ENCODE results near the gene TOGARAM2.

Gene TOGARAM2

DNA sequence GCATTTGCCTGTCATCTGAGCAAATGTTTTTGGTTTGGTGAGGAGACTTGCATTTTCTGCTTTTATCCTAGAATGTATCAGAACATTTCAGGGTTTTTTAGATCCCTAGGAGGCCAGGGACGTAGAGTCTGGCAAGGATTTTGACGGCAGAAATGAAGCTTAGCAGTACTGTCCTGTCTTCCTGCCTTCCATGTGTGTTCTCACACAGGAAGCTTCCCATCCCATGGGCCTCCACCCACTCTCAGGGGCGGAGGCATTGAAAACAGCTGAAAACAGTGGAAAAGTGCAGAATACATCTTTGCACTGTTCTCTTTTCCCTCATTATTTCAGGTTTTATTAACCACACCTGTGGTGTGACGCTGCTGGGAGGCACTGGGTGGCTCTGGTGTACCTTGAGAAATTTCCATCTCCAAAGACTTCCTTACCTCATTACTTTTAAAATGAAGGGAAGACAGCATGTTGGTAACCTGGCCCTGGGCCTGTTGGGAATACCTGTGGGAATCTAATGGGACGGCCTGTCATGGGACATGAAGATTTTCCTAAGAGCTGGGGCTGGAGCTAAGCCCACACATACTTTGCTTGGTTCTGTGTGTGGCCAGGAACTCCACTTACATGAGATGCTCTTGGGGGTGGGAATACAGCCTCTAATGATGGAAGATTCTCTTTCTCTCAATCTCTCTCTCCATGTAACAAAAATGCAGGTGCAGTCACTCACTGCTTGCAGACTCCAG is 72.7 kb downstream of the TOGARAM2 start:
- Histone ChIP-seq H3K27me3 (ENCODE audit: control insufficient read depth, insufficient read depth, low read length) (no peaks in the 10 kb centered on the region), H3K36me3 (ENCODE audit: control insufficient read depth, insufficient read depth, low read length) (no peaks in the 10 kb centered on the region), H3K9ac (ENCODE audit: low read length) (no peak overlapping the region), H3K9me3 (ENCODE audit: control insufficient read depth, low read length) (no peaks in the 10 kb centered on the region), H3K4me3 (ENCODE audit: low read length) (no peak overlapping the region), H3K4me1 (ENCODE audit: control insufficient read depth, insufficient read depth, low read length) (no peaks in the 10 kb centered on the region)

- Histone ChIP-seq H3K9ac (ENCODE audit: low read length) (no peak overlapping the region), H3K36me3 (ENCODE audit: control insufficient read depth, insufficient read depth, low read length) (no peaks in the 10 kb centered on the region), H3K4me1 (ENCODE audit: control insufficient read depth, insufficient read depth, low read length) (no peaks in the 10 kb centered on the region), H3K4me3 (ENCODE audit: low read length) (no peak overlapping the region), H3K9me3 (ENCODE audit: control insufficient read depth, low read length) (no peaks in the 10 kb centered on the region), H3K27me3 (ENCODE audit: control insufficient read depth, insufficient read depth, low read length) (no peaks in the 10 kb centered on the region)
Observed at GRCh38 chr2:29054430-29054829, 73.3 kb downstream of the TOGARAM2 start.

DNA sequence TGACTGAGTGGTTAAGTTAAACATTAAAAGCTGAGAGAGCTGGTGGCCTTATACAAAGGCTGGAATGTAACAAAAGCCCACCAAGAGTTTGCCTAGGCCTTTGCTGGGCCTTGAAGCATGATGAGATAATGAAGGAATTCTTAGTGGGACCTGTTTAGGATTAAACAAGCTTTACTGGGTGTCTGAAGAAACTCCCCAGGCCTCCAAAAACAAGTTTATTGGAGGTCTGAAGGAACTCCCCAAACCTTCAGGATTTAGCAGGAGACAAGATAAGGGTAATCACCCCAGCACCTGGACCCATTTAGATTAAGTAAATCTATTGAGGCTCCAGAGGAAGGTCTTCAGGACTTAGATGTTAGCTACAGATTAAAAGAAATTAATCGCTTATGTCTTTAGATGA is 74.5 kb downstream of the TOGARAM2 start:
- Histone ChIP-seq H3K36me3 (ENCODE audit: control insufficient read depth, insufficient read depth, low read length) (no peaks in the 10 kb centered on the region), H3K9ac (ENCODE audit: low read length) (no peak overlapping the region), H3K4me3 (ENCODE audit: low read length) (no peak overlapping the region), H3K4me1 (ENCODE audit: control insufficient read depth, insufficient read depth, low read length) (no peaks in the 10 kb centered on the region), H3K9me3 (ENCODE audit: control insufficient read depth, low read length) (no peaks in the 10 kb centered on the region), H3K27me3 (ENCODE audit: control insufficient read depth, insufficient read depth, low read length) (peaks cover 5% of the 10 kb centered on the region)

DNA sequence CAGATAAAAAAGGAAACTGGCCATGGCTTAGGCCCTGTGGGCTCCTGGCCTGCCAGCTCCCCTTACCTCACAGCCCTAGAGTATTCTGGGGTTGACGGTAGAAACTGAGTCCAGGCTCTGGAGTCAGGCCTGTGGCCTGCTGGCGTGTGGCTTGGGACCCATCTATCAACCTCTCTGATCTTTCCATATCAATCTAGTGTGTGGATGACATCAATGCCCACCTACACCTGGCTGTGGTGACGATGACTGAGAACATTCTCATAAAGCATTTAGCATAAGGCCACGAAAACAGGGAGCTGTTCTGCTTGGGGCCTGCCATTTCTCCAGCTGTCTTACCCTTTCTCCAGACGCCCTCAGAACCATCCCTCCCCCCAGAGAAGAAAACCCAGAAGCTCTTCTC is 75.4 kb downstream of the TOGARAM2 start:
- Histone ChIP-seq H3K9me3 (ENCODE audit: control insufficient read depth, low read length) (no peaks in the 10 kb centered on the region), H3K4me1 (ENCODE audit: control insufficient read depth, insufficient read depth, low read length) (no peaks in the 10 kb centered on the region), H3K4me3 (ENCODE audit: low read length) (no peak overlapping the region), H3K27me3 (ENCODE audit: control insufficient read depth, insufficient read depth, low read length) (peaks cover 6% of the 10 kb centered on the region), H3K36me3 (ENCODE audit: control insufficient read depth, insufficient read depth, low read length) (no peaks in the 10 kb centered on the region), H3K9ac (ENCODE audit: low read length) (no peak overlapping the region)

GRCh38 chr2:29057006-29057405 is 75.9 kb downstream of the TOGARAM2 start:
- no peak overlapping the region for H3K4me3 ChIP-seq (ENCODE audit: low read length)
- no peaks in the 10 kb centered on the region for H3K36me3 ChIP-seq (ENCODE audit: control insufficient read depth, insufficient read depth, low read length)
- peaks cover 6% of the 10 kb centered on the region for H3K27me3 ChIP-seq (ENCODE audit: control insufficient read depth, insufficient read depth, low read length)
- H3K9ac ChIP-seq (ENCODE audit: low read length): no peak overlapping the region
- H3K4me1 ChIP-seq (ENCODE audit: control insufficient read depth, insufficient read depth, low read length): no peaks in the 10 kb centered on the region
- H3K9me3 ChIP-seq (ENCODE audit: control insufficient read depth, low read length): no peaks in the 10 kb centered on the region

DNA sequence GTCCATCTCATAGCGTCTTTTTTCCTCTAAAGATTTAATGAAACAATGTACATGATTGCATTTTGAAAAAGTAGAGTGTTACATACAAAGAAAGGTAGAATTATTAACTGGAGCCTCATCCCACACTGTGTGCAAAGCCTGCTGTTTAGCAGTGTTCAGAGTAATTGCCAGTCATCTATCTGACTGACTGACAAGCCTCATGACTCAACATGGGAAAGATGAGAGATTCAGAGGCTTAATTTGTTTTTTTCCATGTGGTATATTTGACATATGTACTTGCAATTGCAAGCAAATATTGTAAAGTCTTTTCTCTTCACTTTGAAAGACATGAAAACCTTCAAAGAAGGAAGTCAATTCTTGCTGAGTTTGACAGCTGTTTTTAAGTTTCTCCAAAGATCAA is 78.5 kb downstream of the TOGARAM2 start:
- Histone ChIP-seq H3K4me1 (ENCODE audit: control insufficient read depth, insufficient read depth, low read length) (peaks cover 11% of the 10 kb centered on the region), H3K9me3 (ENCODE audit: control insufficient read depth, low read length) (no peaks in the 10 kb centered on the region), H3K4me3 (ENCODE audit: low read length) (no peak overlapping the region), H3K9ac (ENCODE audit: low read length) (no peak overlapping the region), H3K36me3 (ENCODE audit: control insufficient read depth, insufficient read depth, low read length) (no peaks in the 10 kb centered on the region), H3K27me3 (ENCODE audit: control insufficient read depth, insufficient read depth, low read length) (peaks cover 6% of the 10 kb centered on the region)

- Histone ChIP-seq H3K4me1 (ENCODE audit: control insufficient read depth, insufficient read depth, low read length) (peaks cover 11% of the 10 kb centered on the region), H3K36me3 (ENCODE audit: control insufficient read depth, insufficient read depth, low read length) (no peaks in the 10 kb centered on the region), H3K9ac (ENCODE audit: low read length) (no peak overlapping the region), H3K9me3 (ENCODE audit: control insufficient read depth, low read length) (no peaks in the 10 kb centered on the region), H3K4me3 (ENCODE audit: low read length) (no peak overlapping the region), H3K27me3 (ENCODE audit: control insufficient read depth, insufficient read depth, low read length) (peaks cover 6% of the 10 kb centered on the region)
Observed at GRCh38 chr2:29060441-29060840, 79.3 kb downstream of the TOGARAM2 start.

- Histone ChIP-seq H3K4me1 (ENCODE audit: control insufficient read depth, insufficient read depth, low read length) (peaks cover 11% of the 10 kb centered on the region), H3K27me3 (ENCODE audit: control insufficient read depth, insufficient read depth, low read length) (peaks cover 6% of the 10 kb centered on the region)
Observed at GRCh38 chr2:29061176-29061575, 80.1 kb downstream of the TOGARAM2 start.

DNA sequence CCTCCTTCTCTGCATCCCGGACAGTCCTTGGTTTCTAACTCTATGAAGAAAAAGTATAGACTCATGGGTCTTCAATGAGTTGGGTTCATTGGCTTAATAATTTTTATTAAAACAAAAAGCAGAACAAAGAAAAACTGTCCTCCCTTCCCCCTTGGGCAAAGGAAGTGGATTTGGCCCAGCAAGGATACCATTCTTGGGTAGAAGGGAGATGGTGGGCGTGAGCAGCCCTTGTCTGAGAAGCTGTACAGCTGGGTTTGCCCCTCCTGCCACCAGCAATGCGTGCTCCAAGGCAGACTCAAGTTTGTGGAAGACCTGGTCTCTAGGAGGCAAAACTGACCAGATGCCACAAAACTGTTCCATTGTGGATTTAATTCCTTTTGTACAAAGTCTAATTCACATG is 80.5 kb downstream of the TOGARAM2 start:
- H3K27me3 ChIP-seq (ENCODE audit: control insufficient read depth, insufficient read depth, low read length): peaks cover 6% of the 10 kb centered on the region
- H3K9ac ChIP-seq (ENCODE audit: low read length): no peak overlapping the region
- peaks cover 11% of the 10 kb centered on the region for H3K4me1 ChIP-seq (ENCODE audit: control insufficient read depth, insufficient read depth, low read length)
- H3K9me3 ChIP-seq (ENCODE audit: control insufficient read depth, low read length): no peaks in the 10 kb centered on the region
- no peaks in the 10 kb centered on the region for H3K36me3 ChIP-seq (ENCODE audit: control insufficient read depth, insufficient read depth, low read length)
- H3K4me3 ChIP-seq (ENCODE audit: low read length): no peak overlapping the region

More at GRCh38 chr2:29061176-29061575, 80.1 kb downstream of the TOGARAM2 start:
- Histone ChIP-seq H3K4me3 (ENCODE audit: low read length) (no peak overlapping the region), H3K9me3 (ENCODE audit: control insufficient read depth, low read length) (no peaks in the 10 kb centered on the region), H3K9ac (ENCODE audit: low read length) (no peak overlapping the region), H3K36me3 (ENCODE audit: control insufficient read depth, insufficient read depth, low read length) (no peaks in the 10 kb centered on the region)

GRCh38 chr2:29062371-29062770 is 81.3 kb downstream of the TOGARAM2 start:
- Histone ChIP-seq H3K27me3 (ENCODE audit: control insufficient read depth, insufficient read depth, low read length) (peaks cover 6% of the 10 kb centered on the region), H3K9me3 (ENCODE audit: control insufficient read depth, low read length) (no peaks in the 10 kb centered on the region), H3K9ac (ENCODE audit: low read length) (no peak overlapping the region), H3K4me3 (ENCODE audit: low read length) (no peak overlapping the region), H3K4me1 (ENCODE audit: control insufficient read depth, insufficient read depth, low read length) (peaks cover 11% of the 10 kb centered on the region), H3K36me3 (ENCODE audit: control insufficient read depth, insufficient read depth, low read length) (no peaks in the 10 kb centered on the region)

DNA sequence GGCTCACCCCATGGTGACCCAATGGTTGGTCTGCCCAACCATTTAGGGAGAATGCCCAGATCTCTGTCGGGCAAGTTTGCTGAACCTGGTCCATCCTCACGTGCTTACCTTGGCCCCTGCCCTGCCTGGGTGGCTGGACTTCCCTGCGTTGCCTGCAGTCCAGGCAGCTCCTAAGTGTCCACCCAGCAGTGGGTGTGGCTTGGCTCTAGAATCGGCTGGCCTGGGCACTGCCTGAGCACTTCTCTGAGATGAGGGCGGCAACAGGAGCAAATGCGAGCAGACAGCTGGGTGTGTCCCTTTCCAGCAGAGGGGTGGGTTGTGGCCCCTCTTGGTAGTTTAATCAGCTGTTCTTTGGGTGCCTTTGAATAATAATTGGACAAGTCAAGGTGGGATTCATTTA is 82.0 kb downstream of the TOGARAM2 start:
- H3K4me1 ChIP-seq (ENCODE audit: control insufficient read depth, insufficient read depth, low read length): peaks cover 11% of the 10 kb centered on the region
- H3K36me3 ChIP-seq (ENCODE audit: control insufficient read depth, insufficient read depth, low read length): no peaks in the 10 kb centered on the region
- no peak overlapping the region for H3K4me3 ChIP-seq (ENCODE audit: low read length)
- no peaks in the 10 kb centered on the region for H3K9me3 ChIP-seq (ENCODE audit: control insufficient read depth, low read length)
- H3K9ac ChIP-seq (ENCODE audit: low read length): no peak overlapping the region
- H3K27me3 ChIP-seq (ENCODE audit: control insufficient read depth, insufficient read depth, low read length): peaks cover 6% of the 10 kb centered on the region

- Histone ChIP-seq H3K27me3 (ENCODE audit: control insufficient read depth, insufficient read depth, low read length) (peaks cover 6% of the 10 kb centered on the region), H3K9me3 (ENCODE audit: control insufficient read depth, low read length) (no peaks in the 10 kb centered on the region), H3K36me3 (ENCODE audit: control insufficient read depth, insufficient read depth, low read length) (no peaks in the 10 kb centered on the region), H3K4me1 (ENCODE audit: control insufficient read depth, insufficient read depth, low read length) (peaks cover 11% of the 10 kb centered on the region), H3K9ac (ENCODE audit: low read length) (no peak overlapping the region), H3K4me3 (ENCODE audit: low read length) (no peak overlapping the region)
Observed at GRCh38 chr2:29063646-29064345, 82.7 kb downstream of the TOGARAM2 start.

Measured in mucosa of stomach (tissue), 1 donor.